GM10847 (cell line): ENCODE measurements around the gene HHIPL1.

Experiments used
- POLR2A ChIP-seq: IDR thresholded peaks from 2 replicates; pipeline ENCODE4 v1.6.1; 2011; ENCODE audit not compliant: insufficient read length; ENCODE audit errors: extremely low read depth

The HHIPL1 gene

GRCh38 chr14:99645545-99646505, 896 bp downstream of the HHIPL1 start:
- TF ChIP-seq POLR2A, result no peak

- no peak for TF ChIP-seq POLR2A
These were observed 2.5 kb downstream of the HHIPL1 start for GRCh38 chr14:99647411-99647810.

DNA sequence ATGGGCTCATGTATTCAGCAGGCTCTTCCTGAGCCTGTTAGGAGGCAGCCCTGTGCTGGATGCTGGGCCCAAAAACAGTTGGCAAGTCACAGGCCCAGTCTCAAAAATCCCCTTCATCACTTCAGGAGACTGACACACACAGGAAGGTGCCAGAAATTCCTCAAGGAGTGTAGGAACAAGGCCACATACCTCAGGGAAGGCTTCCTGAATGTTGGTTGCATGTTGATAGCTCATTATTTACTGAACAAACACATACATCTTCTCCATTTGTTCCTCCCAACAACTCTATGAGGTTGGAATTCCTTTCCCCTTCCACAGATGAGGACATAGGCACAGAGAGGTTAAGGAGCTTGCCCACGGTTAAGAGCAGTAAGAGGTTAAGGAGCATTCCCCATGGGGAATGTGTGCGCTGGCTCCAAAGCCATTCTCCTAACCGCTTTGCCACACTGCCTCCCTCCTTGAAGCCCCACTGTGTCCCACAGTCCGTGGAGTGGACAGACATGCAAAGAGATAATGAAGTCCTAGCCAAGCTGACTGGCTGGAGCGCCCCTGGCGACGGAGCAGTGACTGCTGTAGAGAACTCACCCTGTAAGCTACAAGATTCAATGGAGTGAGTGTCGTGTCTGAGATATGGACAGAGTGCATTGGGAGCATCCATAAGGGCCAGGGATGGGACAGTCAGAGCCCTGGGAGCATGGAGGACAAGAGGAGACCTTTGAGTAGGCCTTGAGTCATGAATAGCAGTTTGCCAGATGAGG, 3.3 kb downstream of the HHIPL1 start:
- TF ChIP-seq POLR2A, result no peak

DNA sequence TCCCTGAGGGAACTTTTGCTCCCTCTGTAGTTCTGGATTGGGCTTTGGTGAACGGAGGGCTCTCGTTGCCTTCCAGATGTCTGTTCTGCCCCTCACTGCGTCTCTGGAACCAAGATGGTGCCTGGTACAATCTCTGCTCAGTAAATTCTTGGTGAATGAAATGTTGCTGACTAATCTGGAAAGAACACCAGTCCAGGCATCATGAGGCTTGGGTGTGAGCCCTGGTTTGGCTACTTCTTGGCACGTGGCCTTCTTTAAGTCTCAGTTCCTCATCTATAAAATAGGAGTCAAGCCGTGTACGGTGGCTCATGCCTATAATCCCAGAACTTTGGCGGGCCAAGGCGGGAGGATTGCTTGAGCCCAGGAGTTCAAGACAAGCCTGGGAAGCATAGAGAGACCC, 4.3 kb downstream of the HHIPL1 start:
- TF ChIP-seq POLR2A, result no peak

GRCh38 chr14:99649643-99650042, 4.7 kb downstream of the HHIPL1 start:
- TF ChIP-seq POLR2A, result no peak

GRCh38 chr14:99650189-99650588, 5.3 kb downstream of the HHIPL1 start:
- TF ChIP-seq POLR2A, result no peak

DNA sequence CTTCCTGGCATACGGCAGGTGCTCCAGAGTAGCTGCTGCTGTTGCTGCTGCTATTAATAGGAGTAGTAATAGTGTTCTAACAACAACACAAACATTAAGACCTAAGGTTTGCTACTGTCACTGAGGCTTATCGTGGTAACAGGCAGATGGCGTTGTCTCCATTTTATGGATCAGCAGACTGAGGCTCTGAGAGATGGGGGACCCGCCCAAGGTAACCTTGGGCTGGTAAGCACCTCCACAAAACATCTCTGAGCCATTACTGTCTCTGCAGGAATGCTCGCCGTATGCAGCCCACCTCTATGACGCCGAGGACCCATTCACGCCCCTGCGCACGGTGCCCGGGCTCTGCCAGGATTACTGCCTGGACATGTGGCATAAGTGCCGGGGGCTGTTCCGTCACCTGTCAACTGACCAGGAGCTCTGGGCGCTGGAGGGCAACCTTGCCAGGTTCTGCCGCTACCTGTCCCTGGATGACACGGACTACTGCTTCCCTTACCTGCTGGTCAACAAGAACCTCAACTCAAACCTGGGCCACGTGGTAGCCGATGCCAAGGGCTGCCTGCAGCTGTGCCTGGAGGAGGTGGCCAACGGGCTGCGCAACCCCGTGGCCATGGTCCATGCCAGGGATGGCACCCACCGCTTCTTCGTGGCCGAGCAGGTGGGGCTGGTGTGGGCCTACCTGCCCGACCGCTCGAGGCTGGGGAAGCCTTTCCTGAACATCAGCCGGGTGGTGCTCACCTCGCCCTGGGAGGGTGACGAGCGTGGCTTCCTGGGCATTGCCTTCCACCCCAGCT, 7.2 kb downstream of the HHIPL1 start:
- no peak for TF ChIP-seq POLR2A

- TF ChIP-seq POLR2A, result no peak
These were observed 9.5 kb downstream of the HHIPL1 start for GRCh38 chr14:99654235-99654985.

DNA sequence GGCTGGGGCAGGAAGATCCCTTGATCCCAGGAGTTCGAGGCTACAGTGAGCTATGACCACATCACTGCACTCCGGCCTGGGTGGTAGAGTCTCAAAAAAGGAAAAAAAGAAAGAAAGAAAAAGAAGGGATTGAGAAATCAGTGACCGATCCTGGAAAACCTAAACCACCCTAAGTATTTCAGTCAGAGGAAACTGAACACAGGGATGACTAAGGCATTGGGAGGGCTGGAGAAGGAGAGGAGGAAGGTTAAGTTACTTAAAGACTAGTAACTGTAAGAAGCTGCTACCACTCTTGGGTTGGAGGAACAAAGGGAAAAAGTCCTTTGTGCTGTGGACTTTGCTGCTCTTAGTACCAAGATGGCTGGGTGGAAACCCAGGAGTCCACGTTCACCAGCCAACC, 10.6 kb downstream of the HHIPL1 start:
- TF ChIP-seq POLR2A, result no peak

GRCh38 chr14:99656171-99656570, 11.2 kb downstream of the HHIPL1 start:
- TF ChIP-seq POLR2A, result no peak

DNA sequence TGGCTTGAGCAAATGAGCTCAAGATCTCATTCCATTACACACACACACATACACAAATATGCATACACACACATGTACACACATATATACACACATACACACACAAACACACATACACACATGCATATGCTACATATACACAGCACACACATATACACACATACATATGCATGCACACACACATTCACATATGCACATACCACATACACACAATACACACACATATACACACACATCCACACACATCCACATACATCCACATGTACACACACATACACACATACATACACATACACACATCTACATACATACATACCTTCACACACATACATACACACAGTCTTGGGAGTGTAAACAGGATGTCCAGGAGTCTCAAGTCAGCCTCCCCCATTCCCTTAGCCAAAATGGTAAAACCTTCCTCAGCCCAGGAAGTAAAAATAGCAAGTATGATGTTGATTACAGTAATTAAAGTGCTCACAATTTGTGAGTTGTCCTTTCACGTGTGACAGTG, 12.8 kb downstream of the HHIPL1 start:
- TF ChIP-seq POLR2A, result no peak

DNA sequence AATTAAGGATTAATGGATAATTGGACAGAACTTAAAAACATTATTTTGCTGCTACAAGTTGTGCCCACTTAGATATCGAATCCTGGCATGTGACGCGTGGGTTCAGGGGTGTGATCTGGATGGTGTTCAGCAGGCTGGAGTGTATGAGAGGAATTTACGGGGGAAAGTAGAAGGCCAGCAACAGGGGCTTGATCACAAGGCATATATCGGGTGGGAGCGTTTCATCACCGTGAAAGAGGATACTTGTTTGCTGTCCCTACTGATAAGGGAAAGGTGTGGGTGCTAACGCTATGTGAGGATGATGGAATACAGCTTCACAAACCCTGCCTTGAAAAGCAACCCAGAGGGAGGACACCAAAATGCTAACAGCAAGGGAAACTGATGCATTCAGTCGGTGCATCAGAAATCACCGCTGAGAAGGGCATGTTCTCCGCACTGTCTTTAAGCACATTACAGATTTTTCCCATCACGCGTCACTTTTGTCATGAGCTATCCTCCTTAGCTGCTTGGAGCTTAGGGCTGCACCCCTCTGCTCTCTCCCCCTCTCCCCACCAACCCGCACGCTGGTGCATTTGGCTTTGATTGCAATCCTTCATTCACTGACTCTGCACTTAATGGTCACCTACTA, 13.4 kb downstream of the HHIPL1 start:
- TF ChIP-seq POLR2A, result no peak

DNA sequence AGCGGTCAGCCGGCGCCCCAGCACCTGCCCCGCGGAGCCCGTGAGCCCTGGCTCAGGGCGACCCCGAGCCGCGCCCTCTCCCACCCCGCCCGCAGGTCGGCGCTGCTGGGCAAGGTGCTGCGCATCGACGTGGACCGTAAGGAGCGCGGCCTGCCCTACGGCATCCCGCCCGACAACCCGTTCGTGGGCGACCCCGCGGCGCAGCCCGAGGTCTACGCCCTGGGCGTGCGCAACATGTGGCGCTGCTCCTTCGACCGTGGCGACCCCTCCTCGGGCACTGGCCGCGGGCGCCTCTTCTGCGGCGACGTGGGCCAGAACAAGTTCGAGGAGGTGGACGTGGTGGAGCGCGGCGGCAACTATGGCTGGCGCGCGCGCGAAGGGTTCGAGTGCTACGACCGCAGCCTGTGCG, 14.4 kb downstream of the HHIPL1 start:
- no peak for TF ChIP-seq POLR2A

DNA sequence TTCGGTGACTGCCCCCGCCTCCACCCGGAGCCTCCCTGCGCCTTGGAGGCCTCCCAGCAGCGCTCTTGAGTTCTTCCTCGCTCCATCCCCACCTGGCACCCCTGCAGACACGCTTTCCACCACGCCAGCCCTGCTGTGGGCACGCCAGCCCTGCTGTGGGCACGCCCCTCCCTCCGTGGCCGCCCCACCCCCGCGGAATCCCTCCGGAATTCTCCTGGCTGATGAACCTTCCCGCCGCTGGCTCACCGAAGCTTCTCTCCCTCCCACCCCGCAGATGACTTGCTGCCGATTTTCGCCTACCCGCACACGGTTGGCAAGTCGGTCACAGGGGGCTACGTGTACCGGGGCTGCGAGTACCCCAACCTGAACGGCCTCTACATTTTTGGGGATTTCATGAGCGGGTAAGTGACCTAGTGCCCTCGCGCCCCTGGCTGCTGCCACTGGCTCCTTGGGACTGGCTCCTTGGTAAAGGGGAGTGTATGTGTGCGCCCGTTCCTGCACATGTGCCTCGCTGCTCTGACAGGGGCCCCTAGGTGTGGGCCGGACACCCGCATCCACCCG, 15.2 kb downstream of the HHIPL1 start:
- TF ChIP-seq POLR2A, result no peak
